ENCODE measurements around the gene RPP38.

DNA sequence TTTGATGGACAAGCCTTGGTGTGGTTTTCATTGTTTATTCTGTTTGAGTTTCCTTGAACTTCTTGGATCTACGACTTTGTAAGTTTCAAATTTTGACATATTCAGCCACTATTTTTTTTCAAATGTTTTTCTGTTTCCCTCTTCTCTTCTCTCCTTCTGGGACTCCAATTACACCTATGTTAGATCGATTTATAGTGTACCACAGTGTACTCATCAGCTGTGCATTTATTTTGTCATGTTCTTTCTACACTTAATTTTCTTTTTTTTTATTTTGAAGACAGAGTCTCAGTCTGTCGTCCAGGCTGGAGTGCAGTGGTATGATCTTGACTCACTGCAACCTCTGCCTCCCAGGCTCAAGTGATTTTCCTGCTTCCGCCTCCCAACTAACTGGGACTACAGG lies 37.2 kb upstream of the RPP38 start:
- TF ChIP-seq EZH2phosphoT487 (IDR thresholded peaks at IDR 0.05; ENCODE audit: insufficient read depth, low read depth) = no peak
- no peak for TF ChIP-seq EZH2 (IDR thresholded peaks at IDR 0.05; ENCODE audit: insufficient read depth, poor library complexity, severe bottlenecking)
